ENCODE data around the gene WDR44.

Gene WDR44

GRCh38 chrX:118495958-118496762 lies 150.3 kb downstream of the WDR44 start:
- Histone ChIP-seq H3K9ac (ENCODE audit: low read depth, low read length, poor library complexity, severe bottlenecking) (peak overlapping the region; percentile 82), H3K27me3 (ENCODE audit: insufficient read depth, low read length, poor library complexity, severe bottlenecking) (no peaks in the 10 kb centered on the region), H3F3A (ENCODE audit: low read depth) (no peaks in the 10 kb centered on the region), H3K4me1 (ENCODE audit: insufficient read depth, low read length, poor library complexity, severe bottlenecking) (peaks cover 21% of the 10 kb centered on the region), H2AFZ (ENCODE audit: low read length) (peak overlapping the region; percentile 81), H3K9me3 (ENCODE audit: insufficient read depth, low read depth, low read length) (no peaks in the 10 kb centered on the region), H3K4me3 (ENCODE audit: low read length, poor library complexity, severe bottlenecking) (peak overlapping the region; percentile 87), H3K4me2 (ENCODE audit: low read depth, low read length, poor library complexity, severe bottlenecking) (peak overlapping the region; percentile 91), H3K36me3 (ENCODE audit: insufficient read depth, low read length) (no peaks in the 10 kb centered on the region), H3K9me2 (replicated peaks; ENCODE audit: low read depth, low read length) (no peaks in the 10 kb centered on the region), H4K20me1 (ENCODE audit: insufficient read depth, low read length, poor library complexity, severe bottlenecking) (no peaks in the 10 kb centered on the region), H3K79me2 (ENCODE audit: insufficient read depth, low read length) (peaks cover 37% of the 10 kb centered on the region; the same call in 1 of the 2 replicates)
- no peak for TF ChIP-seq EZH2phosphoT487 (IDR thresholded peaks at IDR 0.05; ENCODE audit: borderline replicate concordance)
- TF ChIP-seq, protein P1, sequence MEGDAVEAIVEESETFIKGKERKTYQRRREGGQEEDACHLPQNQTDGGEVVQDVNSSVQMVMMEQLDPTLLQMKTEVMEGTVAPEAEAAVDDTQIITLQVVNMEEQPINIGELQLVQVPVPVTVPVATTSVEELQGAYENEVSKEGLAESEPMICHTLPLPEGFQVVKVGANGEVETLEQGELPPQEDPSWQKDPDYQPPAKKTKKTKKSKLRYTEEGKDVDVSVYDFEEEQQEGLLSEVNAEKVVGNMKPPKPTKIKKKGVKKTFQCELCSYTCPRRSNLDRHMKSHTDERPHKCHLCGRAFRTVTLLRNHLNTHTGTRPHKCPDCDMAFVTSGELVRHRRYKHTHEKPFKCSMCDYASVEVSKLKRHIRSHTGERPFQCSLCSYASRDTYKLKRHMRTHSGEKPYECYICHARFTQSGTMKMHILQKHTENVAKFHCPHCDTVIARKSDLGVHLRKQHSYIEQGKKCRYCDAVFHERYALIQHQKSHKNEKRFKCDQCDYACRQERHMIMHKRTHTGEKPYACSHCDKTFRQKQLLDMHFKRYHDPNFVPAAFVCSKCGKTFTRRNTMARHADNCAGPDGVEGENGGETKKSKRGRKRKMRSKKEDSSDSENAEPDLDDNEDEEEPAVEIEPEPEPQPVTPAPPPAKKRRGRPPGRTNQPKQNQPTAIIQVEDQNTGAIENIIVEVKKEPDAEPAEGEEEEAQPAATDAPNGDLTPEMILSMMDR (conservative IDR thresholded peaks at IDR 0.05; ENCODE audit: low read length), result no peak

GRCh38 chrX:118496763-118497079 lies 150.8 kb downstream of the WDR44 start:
- peak overlapping the region; percentile 87 for H3K4me3 ChIP-seq (ENCODE audit: low read length, poor library complexity, severe bottlenecking)
- H3K4me1 ChIP-seq (ENCODE audit: insufficient read depth, low read length, poor library complexity, severe bottlenecking), result peaks cover 21% of the 10 kb centered on the region
- H3K27me3 ChIP-seq (ENCODE audit: insufficient read depth, low read length, poor library complexity, severe bottlenecking), result no peaks in the 10 kb centered on the region
- H3K4me2 ChIP-seq (ENCODE audit: low read depth, low read length, poor library complexity, severe bottlenecking), result peak overlapping the region; percentile 91
- H3K9me3 ChIP-seq (ENCODE audit: insufficient read depth, low read depth, low read length), result no peaks in the 10 kb centered on the region
- peak overlapping the region; percentile 82 for H3K9ac ChIP-seq (ENCODE audit: low read depth, low read length, poor library complexity, severe bottlenecking)
- H3F3A ChIP-seq (ENCODE audit: low read depth), result no peaks in the 10 kb centered on the region
- TF ChIP-seq, protein P1 (conservative IDR thresholded peaks at IDR 0.05; ENCODE audit: low read length), result no peak
- no peak for TF ChIP-seq EZH2phosphoT487 (IDR thresholded peaks at IDR 0.05; ENCODE audit: borderline replicate concordance)
- no peaks in the 10 kb centered on the region for H3K9me2 ChIP-seq (replicated peaks; ENCODE audit: low read depth, low read length)
- H3K79me2 ChIP-seq (ENCODE audit: insufficient read depth, low read length), result peaks cover 37% of the 10 kb centered on the region; the same call in 1 of the 2 replicates
- H2AFZ ChIP-seq (ENCODE audit: low read length), result peak overlapping the region; percentile 81
- no peaks in the 10 kb centered on the region for H3K36me3 ChIP-seq (ENCODE audit: insufficient read depth, low read length)
- H4K20me1 ChIP-seq (ENCODE audit: insufficient read depth, low read length, poor library complexity, severe bottlenecking), result no peaks in the 10 kb centered on the region

GRCh38 chrX:118497180-118497818 lies 151.4 kb downstream of the WDR44 start:
- no peak for TF ChIP-seq EZH2phosphoT487 (IDR thresholded peaks at IDR 0.05; ENCODE audit: borderline replicate concordance)
- TF ChIP-seq, protein P1 (conservative IDR thresholded peaks at IDR 0.05; ENCODE audit: low read length), result no peak
- Histone ChIP-seq H3K9me3 (ENCODE audit: insufficient read depth, low read depth, low read length) (no peaks in the 10 kb centered on the region), H3K4me3 (ENCODE audit: low read length, poor library complexity, severe bottlenecking) (peak overlapping the region; percentile 87), H4K20me1 (ENCODE audit: insufficient read depth, low read length, poor library complexity, severe bottlenecking) (no peaks in the 10 kb centered on the region), H3K4me1 (ENCODE audit: insufficient read depth, low read length, poor library complexity, severe bottlenecking) (peaks cover 21% of the 10 kb centered on the region), H3K9me2 (replicated peaks; ENCODE audit: low read depth, low read length) (no peaks in the 10 kb centered on the region), H3K27me3 (ENCODE audit: insufficient read depth, low read length, poor library complexity, severe bottlenecking) (no peaks in the 10 kb centered on the region), H3K79me2 (ENCODE audit: insufficient read depth, low read length) (peaks cover 40% of the 10 kb centered on the region; the same call in 1 of the 2 replicates), H3K36me3 (ENCODE audit: insufficient read depth, low read length) (no peaks in the 10 kb centered on the region), H2AFZ (ENCODE audit: low read length) (0 out of 2 replicates have a peak overlapping the region, but pooled peaks have one; percentile 81), H3K9ac (ENCODE audit: low read depth, low read length, poor library complexity, severe bottlenecking) (peak overlapping the region; percentile 82), H3F3A (ENCODE audit: low read depth) (no peaks in the 10 kb centered on the region), H3K4me2 (ENCODE audit: low read depth, low read length, poor library complexity, severe bottlenecking) (peak overlapping the region; percentile 91)

Data from Loucy (cell line).